ACHN (cell line): ENCODE data around the gene DCTN5.

Experiments used
- DNase-seq: peaks from one replicate; pipeline ENCODE4 v3.0.0-alpha.2; 2015
- in situ Hi-C: cut with HindIII; loops from 2 replicates; pipeline ENCODE4 v1.10.0; 2017; ENCODE audit warnings: low sequenced_read_pairs, low pct_ligation_motif_present, low pct_unique_long_range_greater_than_20kb

Gene DCTN5

DNA sequence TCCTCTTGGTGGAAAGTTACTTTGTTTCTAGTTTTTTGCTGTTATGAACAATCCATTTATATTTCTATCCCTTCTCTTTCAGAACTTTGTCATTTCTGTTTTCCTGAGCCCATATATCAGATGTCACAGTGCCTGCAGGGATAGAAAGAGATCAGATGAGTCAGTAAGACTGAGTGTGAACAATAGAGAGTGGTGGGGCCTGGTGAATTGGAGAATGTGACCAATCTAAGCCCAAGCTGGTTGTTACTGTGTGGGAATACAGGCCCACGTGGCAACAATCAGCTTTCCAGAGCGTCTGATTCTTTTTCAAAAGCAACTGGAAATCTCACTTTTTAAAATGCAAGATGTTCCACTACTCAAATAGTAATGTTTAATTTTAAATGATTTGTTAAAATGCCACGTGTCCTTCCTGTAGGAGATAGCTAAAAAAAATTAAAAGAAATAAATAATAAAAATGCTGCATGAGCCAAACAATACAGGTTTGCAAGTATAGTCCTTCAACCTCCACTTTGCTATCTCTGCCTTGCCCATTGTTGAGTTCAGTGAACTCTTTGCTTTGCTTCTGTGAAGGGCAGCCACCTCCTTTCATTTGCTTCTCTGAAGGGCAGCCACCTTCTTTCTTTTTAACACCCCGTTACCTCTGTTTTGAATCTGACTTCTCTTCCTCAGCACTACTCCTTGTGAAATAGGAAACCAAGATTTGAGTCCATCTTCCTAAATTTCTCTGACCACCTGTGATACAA is 9.6 kb downstream of the DCTN5 start:
- in situ Hi-C loops: no loop called here
- DNase-seq: no peak

- DNase-seq: no peak
- in situ Hi-C loops: no loop called here
Observed at GRCh38 chr16:23651943-23652468, 10.7 kb downstream of the DCTN5 start.

DNA sequence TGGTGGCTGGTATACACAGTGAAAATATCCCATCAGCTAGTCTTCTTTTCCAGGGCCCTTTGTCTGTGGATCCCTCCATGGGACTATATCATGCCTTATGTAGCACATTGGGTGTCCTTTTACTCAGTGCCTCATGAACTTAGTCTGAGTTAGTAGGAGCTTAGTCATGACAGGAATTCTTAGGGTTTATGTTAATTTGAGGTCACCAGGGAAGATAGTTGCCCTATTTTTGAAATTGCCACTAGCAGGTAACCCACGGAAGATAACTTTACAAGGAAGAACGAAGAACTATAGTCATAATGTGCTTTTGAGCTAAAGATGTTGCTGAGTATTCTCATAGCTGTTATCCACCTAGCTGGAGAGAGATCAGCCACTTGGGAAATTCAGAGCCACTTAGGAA is 22.7 kb downstream of the DCTN5 start:
- DNase-seq: no peak
- in situ Hi-C loops: no loop called here

DNA sequence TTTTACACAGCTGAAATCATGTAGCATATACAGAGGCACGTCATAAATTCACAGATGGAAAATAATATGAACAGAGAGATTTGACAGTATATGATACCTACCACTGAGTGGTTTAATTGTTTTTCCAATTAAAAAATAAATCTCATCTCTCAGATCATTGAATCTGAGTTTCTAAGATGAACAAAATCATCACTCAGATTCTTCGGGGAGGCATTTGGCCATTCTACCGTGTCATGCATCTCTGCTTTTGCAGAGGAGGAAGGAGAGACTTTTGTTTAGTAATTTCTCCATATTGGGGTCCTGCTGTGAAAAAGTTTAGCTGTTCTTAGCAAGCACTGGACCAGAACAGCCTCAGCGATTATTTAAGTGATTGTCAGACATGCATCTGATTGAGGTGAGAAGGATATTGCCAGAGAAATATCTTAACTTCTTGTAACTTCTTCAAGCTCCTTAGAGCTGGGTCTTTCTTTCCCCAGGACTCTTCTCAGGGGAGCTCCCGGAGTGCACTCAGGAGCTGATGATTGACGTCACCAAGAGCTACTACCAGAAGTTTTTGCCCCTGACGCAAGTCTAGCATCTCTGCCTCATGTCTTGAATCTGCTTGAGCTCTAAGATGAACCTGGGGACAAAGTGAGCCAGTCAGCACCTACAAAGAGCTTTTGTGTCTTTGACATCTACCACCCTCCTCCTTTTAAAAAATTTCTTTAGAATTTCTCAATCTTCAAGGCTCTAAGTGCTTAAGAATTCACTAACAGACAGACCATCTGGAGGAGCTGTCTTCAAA is 25.5 kb downstream of the DCTN5 start:
- in situ Hi-C loops: no loop called here
- no peak for DNase-seq

- in situ Hi-C loops: no loop called here
- DNase-seq: no peak
Observed at GRCh38 chr16:23667355-23667659, 26.0 kb downstream of the DCTN5 start.

- in situ Hi-C loops: no loop called here
- DNase-seq: no peak
Observed at GRCh38 chr16:23668225-23668624, 27.0 kb downstream of the DCTN5 start.

- DNase-seq: no peak
- in situ Hi-C loops: no loop called here
Observed at GRCh38 chr16:23668873-23669272, 27.6 kb downstream of the DCTN5 start.

- in situ Hi-C loops: no loop called here
- DNase-seq: peak; percentile 94
Observed at GRCh38 chr16:23670137-23670776, 29.0 kb downstream of the DCTN5 start.

DNA sequence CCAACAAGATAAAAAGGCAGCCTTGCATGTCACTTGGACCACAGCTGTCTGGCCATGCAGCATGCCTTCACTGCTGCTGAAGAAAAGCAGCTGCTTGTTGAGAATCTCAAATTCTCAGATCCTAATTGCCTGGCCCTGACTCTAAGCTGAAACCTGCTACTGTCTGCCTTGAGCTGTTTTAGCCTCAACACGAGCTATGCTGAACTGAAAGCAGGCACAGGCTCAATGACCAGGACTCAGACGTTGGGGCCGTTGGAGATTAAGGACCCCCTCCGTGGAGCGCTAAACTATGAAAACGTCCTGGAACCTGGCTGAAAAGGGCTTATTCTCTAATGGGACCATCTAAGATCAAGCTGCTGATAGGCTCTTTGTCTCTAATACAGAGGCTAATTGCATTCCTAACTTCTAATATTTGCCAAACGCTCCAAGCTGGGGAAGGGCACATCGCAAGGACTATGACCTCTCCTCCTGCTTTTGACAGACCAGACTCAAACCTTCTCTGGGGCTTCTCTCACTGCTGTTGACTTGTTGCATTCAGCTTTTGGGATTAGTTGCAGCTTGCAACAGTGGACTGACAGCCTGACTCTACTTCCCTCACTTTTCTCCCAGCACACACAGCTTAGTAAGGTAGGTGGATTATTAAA is 32.8 kb downstream of the DCTN5 start:
- in situ Hi-C loops: no loop called here
- no peak for DNase-seq

DNA sequence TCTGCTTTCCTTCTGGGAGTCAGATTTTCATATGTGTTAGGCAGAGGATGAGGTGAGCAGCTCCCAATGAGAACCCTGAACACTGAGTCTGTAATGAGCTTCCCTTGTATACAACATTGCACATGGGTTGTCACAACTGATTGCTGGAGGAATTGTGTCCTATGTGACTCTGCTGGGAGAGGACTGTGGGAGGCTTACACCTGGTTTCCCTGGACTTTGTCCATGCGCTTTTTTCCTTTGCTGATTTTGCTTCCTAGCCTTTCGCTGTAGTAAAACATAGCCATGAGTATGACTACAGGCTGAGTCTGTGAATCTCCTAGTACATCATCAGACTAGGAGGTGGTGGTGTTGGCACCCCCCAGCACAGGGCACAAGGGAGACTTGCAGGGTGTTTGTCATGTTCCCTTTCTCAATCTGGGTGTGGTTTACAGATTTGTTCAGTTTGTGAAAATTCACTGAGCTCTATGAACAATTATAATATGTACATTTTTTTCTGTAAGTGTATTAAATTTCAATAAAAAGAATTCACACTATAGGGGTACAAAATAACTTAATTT is 35.7 kb downstream of the DCTN5 start:
- no peak for DNase-seq
- in situ Hi-C loops: no loop called here

DNA sequence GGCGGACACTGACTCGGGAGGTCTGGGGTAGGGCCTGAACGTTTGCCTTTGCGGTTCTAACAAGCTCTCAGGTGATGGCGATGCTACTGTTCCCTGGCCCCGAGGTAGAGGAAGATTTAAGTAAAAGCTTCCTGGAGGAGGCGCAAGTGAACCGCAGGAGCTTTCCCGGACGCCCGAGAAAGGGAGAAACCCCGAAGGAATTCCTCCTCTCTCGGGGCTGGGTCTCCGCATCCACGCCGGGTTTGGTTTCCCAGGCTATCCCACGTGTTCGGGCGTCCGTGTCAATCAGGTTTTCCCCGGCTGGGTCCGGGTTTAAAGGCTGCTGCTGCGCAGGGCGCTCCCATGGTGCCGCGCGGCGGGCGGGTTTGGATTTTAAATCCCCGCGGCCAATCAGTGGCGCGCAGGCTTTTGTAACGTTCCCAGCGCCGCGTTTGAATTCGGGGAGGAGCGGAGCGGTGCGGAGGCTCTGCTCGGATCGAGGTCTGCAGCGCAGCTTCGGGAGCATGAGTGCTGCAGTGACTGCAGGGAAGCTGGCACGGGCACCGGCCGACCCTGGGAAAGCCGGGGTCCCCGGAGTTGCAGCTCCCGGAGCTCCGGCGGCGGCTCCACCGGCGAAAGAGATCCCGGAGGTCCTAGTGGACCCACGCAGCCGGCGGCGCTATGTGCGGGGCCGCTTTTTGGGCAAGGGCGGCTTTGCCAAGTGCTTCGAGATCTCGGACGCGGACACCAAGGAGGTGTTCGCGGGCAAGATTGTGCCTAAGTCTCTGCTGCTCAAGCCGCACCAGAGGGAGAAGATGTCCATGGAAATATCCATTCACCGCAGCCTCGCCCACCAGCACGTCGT is 37.4 kb downstream of the DCTN5 start, which contains the start of gene PLK1:
PLK1 (plus strand) TSS at position 460 of the 844 bp plus-strand sequence; CDS start at position 504, 44 bp downstream.
- DNase-seq: peak; percentile 95
- in situ Hi-C loops: no loop called here

- in situ Hi-C loops: no loop called here
- peak; percentile 71 for DNase-seq
Observed at GRCh38 chr16:23679274-23679985, 38.2 kb downstream of the DCTN5 start.

GRCh38 chr16:23679986-23680336 is 38.7 kb downstream of the DCTN5 start:
- in situ Hi-C loops: no loop called here
- no peak for DNase-seq

DNA sequence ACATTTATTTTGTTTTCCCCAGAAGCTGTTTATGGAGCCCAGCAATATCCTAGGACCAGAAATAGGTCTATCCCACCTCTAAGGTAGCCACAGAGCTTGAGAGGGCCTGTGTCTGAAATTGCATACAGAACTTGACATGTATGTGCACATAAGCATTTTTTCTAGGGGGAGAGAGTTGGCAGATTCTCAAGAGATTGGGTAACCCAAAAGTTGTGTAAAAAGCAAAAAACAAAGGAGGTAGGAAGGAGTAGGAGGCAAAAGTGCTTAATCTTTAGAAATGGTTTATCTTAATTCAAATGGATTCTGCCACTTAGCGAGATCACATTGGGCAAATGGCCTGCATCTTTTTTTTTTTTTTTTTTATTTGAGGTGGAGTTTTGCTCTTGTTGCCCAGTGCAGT is 40.9 kb downstream of the DCTN5 start:
- no peak for DNase-seq
- in situ Hi-C loops: no loop called here

GRCh38 chr16:23683487-23683886 is 42.2 kb downstream of the DCTN5 start:
- in situ Hi-C loops: no loop called here
- DNase-seq: no peak

- in situ Hi-C loops: no loop called here
- no peak for DNase-seq
Observed at GRCh38 chr16:23687034-23687808, 46.0 kb downstream of the DCTN5 start.
